Liver (tissue), 9 donors: Measurements from ENCODE around the gene MAN1A2. TPM values are rescaled to one million over a fixed set of nuclear protein-coding genes. Genes with fewer than 3 reads are reported as not detected.

Experiments used
- DNase-seq: peaks from one replicate; pipeline ENCODE4 v3.0.0-alpha.2; 2017; ENCODE audit warnings: low spot score
- H3K27ac ChIP-seq, 2 donors: one replicate each; pipeline ENCODE4 v1.7.0; 2013; ENCODE audit warnings: inconsistent platforms in 2 of 2, low read length in 2 of 2, control low read depth in 1 of 2, low read depth in 1 of 2, mild to moderate bottlenecking in 1 of 2
- H3K27me3 ChIP-seq, 4 donors: one replicate each; pipeline versions ENCODE4 v1.6.1 to v1.7.0; 2013; ENCODE audit warnings: low read length in 3 of 4, inconsistent platforms in 1 of 4, mild to moderate bottlenecking in 1 of 4, moderate library complexity in 1 of 4; ENCODE audit not compliant: control insufficient read depth in 4 of 4, insufficient read depth in 4 of 4
- H3K36me3 ChIP-seq, 4 donors: one replicate each; pipeline versions ENCODE4 v1.6.1 to v1.7.0; 2013; ENCODE audit warnings: low read length in 3 of 4, mild to moderate bottlenecking in 3 of 4, low read depth in 1 of 4, moderate library complexity in 1 of 4; ENCODE audit not compliant: control insufficient read depth in 4 of 4, insufficient read depth in 3 of 4
- H3K4me1 ChIP-seq, 4 donors: one replicate each; pipeline versions ENCODE4 v1.6.1 to v1.7.0; 2013; ENCODE audit warnings: low read length in 3 of 4, mild to moderate bottlenecking in 3 of 4, moderate library complexity in 1 of 4; ENCODE audit not compliant: control insufficient read depth in 4 of 4, insufficient read depth in 4 of 4
- H3K4me3 ChIP-seq, 3 donors: one replicate each; pipeline versions ENCODE4 v1.6.1 to v1.7.0; 2013; ENCODE audit warnings: low read length in 3 of 3, control low read depth in 1 of 3, low read depth in 1 of 3, mild to moderate bottlenecking in 1 of 3
- H3K9ac ChIP-seq, 2 donors: one replicate each; pipeline ENCODE4 v1.7.0; 2013; ENCODE audit warnings: low read length in 2 of 2, mild to moderate bottlenecking in 2 of 2, moderate library complexity in 2 of 2, control low read depth in 1 of 2, low read depth in 1 of 2
- H3K9me3 ChIP-seq, 4 donors: one replicate each; pipeline versions ENCODE4 v1.6.1 to v1.7.0; 2013; ENCODE audit warnings: low read length in 3 of 4; ENCODE audit not compliant: control insufficient read depth in 4 of 4
- EGR1 ChIP-seq, 2 donors: IDR thresholded peaks; 2 replicates each; pipeline ENCODE4 v1.6.1; 2016 to 2018; ENCODE audit warnings: antibody characterized with exemption in 2 of 2, low read depth in 2 of 2
- FOXA1 ChIP-seq: IDR thresholded peaks from 2 replicates; pipeline ENCODE4 v1.6.1; 2016; ENCODE audit warnings: antibody characterized with exemption
- FOXA2 ChIP-seq: IDR thresholded peaks from 2 replicates; pipeline ENCODE4 v1.6.1; 2016; ENCODE audit warnings: antibody characterized with exemption
- GABPA ChIP-seq, 2 donors: IDR thresholded peaks in 1 of 2; conservative IDR thresholded peaks in 1 of 2; 2 replicates each; pipeline ENCODE4 v1.6.1; 2016; ENCODE audit warnings: antibody characterized with exemption in 2 of 2, mild to moderate bottlenecking in 1 of 2, moderate library complexity in 1 of 2
- HNF4A ChIP-seq, 2 donors: conservative IDR thresholded peaks; 2 replicates each; pipeline ENCODE4 v1.6.1; 2016; ENCODE audit warnings: antibody characterized with exemption in 2 of 2, mild to moderate bottlenecking in 2 of 2
- HNF4G ChIP-seq: IDR thresholded peaks from 2 replicates; pipeline ENCODE4 v1.6.1; 2016; ENCODE audit warnings: antibody characterized with exemption
- JUND ChIP-seq, 2 donors: IDR thresholded peaks; 2 replicates each; pipeline ENCODE4 v1.6.1; 2016; ENCODE audit warnings: antibody characterized with exemption in 2 of 2
- NR2F2 ChIP-seq: IDR thresholded peaks from 2 replicates; pipeline ENCODE4 v1.6.1; 2016; ENCODE audit warnings: antibody characterized with exemption
- RAD21 ChIP-seq, 2 donors: IDR thresholded peaks; 2 replicates each; pipeline ENCODE4 v1.6.1; 2016; ENCODE audit warnings: antibody characterized with exemption in 2 of 2, mild to moderate bottlenecking in 2 of 2
- RXRA ChIP-seq, 2 donors: IDR thresholded peaks; 2 replicates each; pipeline ENCODE4 v1.6.1; 2017 to 2018; ENCODE audit warnings: antibody characterized with exemption in 2 of 2, mild to moderate bottlenecking in 1 of 2
- SP1 ChIP-seq: IDR thresholded peaks from 2 replicates; pipeline ENCODE4 v1.6.1; 2018; ENCODE audit warnings: antibody characterized with exemption, mild to moderate bottlenecking
- TAF1 ChIP-seq: conservative IDR thresholded peaks from 2 replicates; pipeline ENCODE4 v1.6.1; 2016; ENCODE audit warnings: antibody characterized with exemption, mild to moderate bottlenecking
- YY1 ChIP-seq: IDR thresholded peaks from 2 replicates; pipeline ENCODE4 v1.6.1; 2016; ENCODE audit warnings: antibody characterized with exemption, mild to moderate bottlenecking
- WGBS: extraction: QIAGEN DNeasy Blood & Tissue Kit; methylation state at CpG from one replicate; pipeline ENCODE4 v1.1.7; 2013; 5-methylcytosine and 5-hydroxymethylcytosine counted together
- polyA plus RNA-seq, 2 donors: library from polyadenylated mRNA; stranded (reverse) in 1 of 2; unstranded in 1 of 2; fragments of 200-250 nt in 1 of 2; fragments of >200 nt in 1 of 2; fragmentation: Nextera tagmentation in 1 of 2; extraction: Ambion mirVana in 1 of 2; gene quantifications; one replicate each; pipeline versions ENCODE4 v1.2.1 to v1.2.3, GENCODE V29; 2013 to 2015
- total RNA-seq, 2 donors: library from RNA; depleted of rRNA; stranded (reverse); fragments of >200 nt; gene quantifications; one replicate each; pipeline ENCODE4 v1.2.3, GENCODE V29; 2014
- TF ChIP-seq, protein P1 (sequence below): fragments of 150-350 bp; IDR thresholded peaks from 2 replicates; pipeline ENCODE4 v1.5.1; 2017; ENCODE audit warnings: improper control_type of control experiment, low read depth, low read length; ENCODE audit not compliant: missing input control
- TF ChIP-seq, protein P2 (sequence below): IDR thresholded peaks from 2 replicates; pipeline ENCODE4 v1.6.1; 2016; ENCODE audit warnings: antibody characterized with exemption
- TF ChIP-seq, protein P3 (sequence below): IDR thresholded peaks from 2 replicates; pipeline ENCODE4 v1.6.1; 2016; ENCODE audit warnings: antibody characterized with exemption
- TF ChIP-seq, protein P4 (sequence below): IDR thresholded peaks from 2 replicates; pipeline ENCODE4 v1.6.1; 2016; ENCODE audit warnings: antibody characterized with exemption
- TF ChIP-seq, protein P5 (sequence below): IDR thresholded peaks from 2 replicates; pipeline ENCODE4 v1.6.1; 2016; ENCODE audit warnings: antibody characterized with exemption, mild to moderate bottlenecking
- donor health status: healthy.
- donor health status: healthy.
- donor health status: healthy.
- donor health status: healthy.
- donor health status: healthy.

The MAN1A2 gene
- total and polyA plus RNA-seq, 4 donors = 10.9 to 58.7 (median 25.1) TPM

DNA sequence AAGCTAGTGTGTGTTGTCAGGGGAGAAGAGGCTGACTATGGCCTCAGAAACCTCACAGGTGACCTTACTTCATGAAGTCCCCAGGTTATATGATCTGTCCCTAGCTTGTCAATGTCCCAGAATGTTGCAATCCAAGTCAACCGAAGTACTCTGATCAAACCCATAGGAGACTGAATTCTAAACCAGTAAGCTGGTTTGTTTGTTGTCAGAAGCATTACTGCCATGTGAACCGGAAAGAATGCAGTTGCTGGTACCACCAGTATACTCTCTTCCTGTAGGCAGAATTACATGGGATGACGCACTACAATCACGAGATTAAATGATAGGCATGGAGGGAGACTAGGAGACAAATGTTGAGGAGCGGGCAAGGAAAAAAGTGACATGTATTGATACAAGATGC, 26.1 kb upstream of the MAN1A2 start:
- H3K27me3 ChIP-seq = peaks cover 0 to 3% (median 0%) of the 10 kb centered on the region in 4 donors
- H3K27ac ChIP-seq = no peak overlapping the region
- no peaks in the 10 kb centered on the region for H3K9me3 ChIP-seq
- TF ChIP-seq NR2F2 = no peak
- no peak for TF ChIP-seq TAF1
- no peak for TF ChIP-seq HNF4A (conservative IDR thresholded peaks at IDR 0.05)
- no peak for TF ChIP-seq EGR1 (IDR thresholded peaks at IDR 0.05; ENCODE audit: low read depth in 2 of 2)
- TF ChIP-seq, protein P1, sequence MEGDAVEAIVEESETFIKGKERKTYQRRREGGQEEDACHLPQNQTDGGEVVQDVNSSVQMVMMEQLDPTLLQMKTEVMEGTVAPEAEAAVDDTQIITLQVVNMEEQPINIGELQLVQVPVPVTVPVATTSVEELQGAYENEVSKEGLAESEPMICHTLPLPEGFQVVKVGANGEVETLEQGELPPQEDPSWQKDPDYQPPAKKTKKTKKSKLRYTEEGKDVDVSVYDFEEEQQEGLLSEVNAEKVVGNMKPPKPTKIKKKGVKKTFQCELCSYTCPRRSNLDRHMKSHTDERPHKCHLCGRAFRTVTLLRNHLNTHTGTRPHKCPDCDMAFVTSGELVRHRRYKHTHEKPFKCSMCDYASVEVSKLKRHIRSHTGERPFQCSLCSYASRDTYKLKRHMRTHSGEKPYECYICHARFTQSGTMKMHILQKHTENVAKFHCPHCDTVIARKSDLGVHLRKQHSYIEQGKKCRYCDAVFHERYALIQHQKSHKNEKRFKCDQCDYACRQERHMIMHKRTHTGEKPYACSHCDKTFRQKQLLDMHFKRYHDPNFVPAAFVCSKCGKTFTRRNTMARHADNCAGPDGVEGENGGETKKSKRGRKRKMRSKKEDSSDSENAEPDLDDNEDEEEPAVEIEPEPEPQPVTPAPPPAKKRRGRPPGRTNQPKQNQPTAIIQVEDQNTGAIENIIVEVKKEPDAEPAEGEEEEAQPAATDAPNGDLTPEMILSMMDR = no peak
- TF ChIP-seq, protein P2, sequence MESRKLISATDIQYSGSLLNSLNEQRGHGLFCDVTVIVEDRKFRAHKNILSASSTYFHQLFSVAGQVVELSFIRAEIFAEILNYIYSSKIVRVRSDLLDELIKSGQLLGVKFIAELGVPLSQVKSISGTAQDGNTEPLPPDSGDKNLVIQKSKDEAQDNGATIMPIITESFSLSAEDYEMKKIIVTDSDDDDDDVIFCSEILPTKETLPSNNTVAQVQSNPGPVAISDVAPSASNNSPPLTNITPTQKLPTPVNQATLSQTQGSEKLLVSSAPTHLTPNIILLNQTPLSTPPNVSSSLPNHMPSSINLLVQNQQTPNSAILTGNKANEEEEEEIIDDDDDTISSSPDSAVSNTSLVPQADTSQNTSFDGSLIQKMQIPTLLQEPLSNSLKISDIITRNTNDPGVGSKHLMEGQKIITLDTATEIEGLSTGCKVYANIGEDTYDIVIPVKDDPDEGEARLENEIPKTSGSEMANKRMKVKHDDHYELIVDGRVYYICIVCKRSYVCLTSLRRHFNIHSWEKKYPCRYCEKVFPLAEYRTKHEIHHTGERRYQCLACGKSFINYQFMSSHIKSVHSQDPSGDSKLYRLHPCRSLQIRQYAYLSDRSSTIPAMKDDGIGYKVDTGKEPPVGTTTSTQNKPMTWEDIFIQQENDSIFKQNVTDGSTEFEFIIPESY = no peak
- TF ChIP-seq RXRA (IDR thresholded peaks at IDR 0.05) = no peak
- no peak for TF ChIP-seq YY1
- TF ChIP-seq JUND (IDR thresholded peaks at IDR 0.05) = no peak
- no peak for TF ChIP-seq GABPA (IDR thresholded peaks at IDR 0.05 in 1 of 2, conservative IDR thresholded peaks at IDR 0.05 in 1 of 2)
- TF ChIP-seq HNF4G = no peak
- H3K36me3 ChIP-seq = no peaks in the 10 kb centered on the region
- no peak overlapping the region for H3K9ac ChIP-seq
- H3K4me3 ChIP-seq = no peak overlapping the region
- H3K4me1 ChIP-seq = peaks cover 0 to 1% (median 0%) of the 10 kb centered on the region in 4 donors
- WGBS = 84% methylated on average over 5 of the region's 5 CpGs
- no peak for DNase-seq

DNA sequence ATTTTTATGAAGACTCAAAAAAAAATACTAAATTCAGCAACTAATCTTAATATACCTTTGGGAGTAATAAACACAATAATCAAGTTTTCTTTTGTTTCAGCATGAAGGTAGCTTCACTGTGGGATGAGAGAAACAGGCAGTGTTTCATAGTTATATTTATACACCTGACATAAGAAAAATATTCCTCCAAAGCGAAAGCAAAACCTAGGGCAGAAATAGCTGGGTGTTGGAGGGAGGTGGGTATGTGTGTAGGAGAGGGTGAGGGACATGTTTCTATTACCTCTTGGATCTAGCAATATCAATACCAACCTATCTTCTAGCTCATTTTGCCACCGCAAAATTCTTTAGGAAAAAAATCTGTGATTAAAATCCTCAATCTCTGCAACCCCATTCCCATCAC, 24.9 kb upstream of the MAN1A2 start:
- WGBS = 86% methylated on average over 2 of the region's 2 CpGs
- no peak overlapping the region for H3K9ac ChIP-seq

More for the DNA sequence above, 24.9 kb upstream of the MAN1A2 start:
- TF ChIP-seq RXRA (IDR thresholded peaks at IDR 0.05) = no peak
- TF ChIP-seq FOXA2 = no peak
- no peak for TF ChIP-seq HNF4G
- TF ChIP-seq SP1 = no peak
- TF ChIP-seq TAF1 = no peak
- TF ChIP-seq, protein P3, sequence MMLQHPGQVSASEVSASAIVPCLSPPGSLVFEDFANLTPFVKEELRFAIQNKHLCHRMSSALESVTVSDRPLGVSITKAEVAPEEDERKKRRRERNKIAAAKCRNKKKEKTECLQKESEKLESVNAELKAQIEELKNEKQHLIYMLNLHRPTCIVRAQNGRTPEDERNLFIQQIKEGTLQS = no peak
- TF ChIP-seq, protein P4, sequence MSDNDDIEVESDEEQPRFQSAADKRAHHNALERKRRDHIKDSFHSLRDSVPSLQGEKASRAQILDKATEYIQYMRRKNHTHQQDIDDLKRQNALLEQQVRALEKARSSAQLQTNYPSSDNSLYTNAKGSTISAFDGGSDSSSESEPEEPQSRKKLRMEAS = no peak
- TF ChIP-seq, protein P2 = no peak
- TF ChIP-seq GABPA (IDR thresholded peaks at IDR 0.05 in 1 of 2, conservative IDR thresholded peaks at IDR 0.05 in 1 of 2) = no peak
- TF ChIP-seq JUND (IDR thresholded peaks at IDR 0.05) = no peak
- no peak for TF ChIP-seq RAD21 (IDR thresholded peaks at IDR 0.05)
- TF ChIP-seq, protein P5, sequence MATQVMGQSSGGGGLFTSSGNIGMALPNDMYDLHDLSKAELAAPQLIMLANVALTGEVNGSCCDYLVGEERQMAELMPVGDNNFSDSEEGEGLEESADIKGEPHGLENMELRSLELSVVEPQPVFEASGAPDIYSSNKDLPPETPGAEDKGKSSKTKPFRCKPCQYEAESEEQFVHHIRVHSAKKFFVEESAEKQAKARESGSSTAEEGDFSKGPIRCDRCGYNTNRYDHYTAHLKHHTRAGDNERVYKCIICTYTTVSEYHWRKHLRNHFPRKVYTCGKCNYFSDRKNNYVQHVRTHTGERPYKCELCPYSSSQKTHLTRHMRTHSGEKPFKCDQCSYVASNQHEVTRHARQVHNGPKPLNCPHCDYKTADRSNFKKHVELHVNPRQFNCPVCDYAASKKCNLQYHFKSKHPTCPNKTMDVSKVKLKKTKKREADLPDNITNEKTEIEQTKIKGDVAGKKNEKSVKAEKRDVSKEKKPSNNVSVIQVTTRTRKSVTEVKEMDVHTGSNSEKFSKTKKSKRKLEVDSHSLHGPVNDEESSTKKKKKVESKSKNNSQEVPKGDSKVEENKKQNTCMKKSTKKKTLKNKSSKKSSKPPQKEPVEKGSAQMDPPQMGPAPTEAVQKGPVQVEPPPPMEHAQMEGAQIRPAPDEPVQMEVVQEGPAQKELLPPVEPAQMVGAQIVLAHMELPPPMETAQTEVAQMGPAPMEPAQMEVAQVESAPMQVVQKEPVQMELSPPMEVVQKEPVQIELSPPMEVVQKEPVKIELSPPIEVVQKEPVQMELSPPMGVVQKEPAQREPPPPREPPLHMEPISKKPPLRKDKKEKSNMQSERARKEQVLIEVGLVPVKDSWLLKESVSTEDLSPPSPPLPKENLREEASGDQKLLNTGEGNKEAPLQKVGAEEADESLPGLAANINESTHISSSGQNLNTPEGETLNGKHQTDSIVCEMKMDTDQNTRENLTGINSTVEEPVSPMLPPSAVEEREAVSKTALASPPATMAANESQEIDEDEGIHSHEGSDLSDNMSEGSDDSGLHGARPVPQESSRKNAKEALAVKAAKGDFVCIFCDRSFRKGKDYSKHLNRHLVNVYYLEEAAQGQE = no peak
- TF ChIP-seq NR2F2 = no peak
- TF ChIP-seq FOXA1 = no peak
- TF ChIP-seq YY1 = no peak
- TF ChIP-seq, protein P1 = no peak
- Histone ChIP-seq H3K4me1 (peaks cover 0 to 1% (median 0%) of the 10 kb centered on the region in 4 donors), H3K27me3 (peaks cover 0 to 3% (median 0%) of the 10 kb centered on the region in 4 donors), H3K27ac (no peak overlapping the region), H3K4me3 (no peak overlapping the region), H3K9me3 (no peaks in the 10 kb centered on the region), H3K36me3 (no peaks in the 10 kb centered on the region)
- DNase-seq = no peak
